OCI-LY3 (cell line): ENCODE data around the gene CLSTN2.

Source experiments
- EZH2phosphoT487 ChIP-seq: fragments of 200-600 bp; shearing (Covaris generic); IDR thresholded peaks from 2 replicates; pipeline ENCODE4 v1.6.1; 2018; ENCODE audit warnings: antibody characterized with exemption, mixed run types, low read depth
- TF ChIP-seq, protein P1 (sequence below): fragments of 200-600, 300-600 bp; sonication (generic); IDR thresholded peaks from 2 replicates; pipeline ENCODE4 v1.5.1; 2014; ENCODE audit warnings: antibody characterized with exemption, low read length, low read depth

DNA sequence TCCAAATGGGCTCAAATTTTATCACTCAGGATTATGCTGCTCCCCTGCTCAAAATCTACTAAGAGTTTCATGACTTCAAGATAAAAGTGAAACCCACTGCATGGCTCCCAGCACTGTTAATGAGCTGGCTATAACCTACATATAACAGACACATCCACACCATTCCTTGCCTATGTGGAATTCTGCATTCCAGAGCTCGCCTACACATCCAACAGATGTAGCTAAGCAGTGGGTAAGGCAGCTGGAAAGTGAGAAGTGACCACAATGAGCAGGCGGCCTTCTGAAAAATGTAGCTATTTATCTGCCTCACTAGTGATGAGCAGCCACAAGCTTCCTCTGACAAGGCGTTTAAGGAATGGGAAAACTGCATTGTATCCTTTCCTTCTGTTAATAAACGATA is 650.8 kb downstream of the CLSTN2 start:
- TF ChIP-seq, protein P1, sequence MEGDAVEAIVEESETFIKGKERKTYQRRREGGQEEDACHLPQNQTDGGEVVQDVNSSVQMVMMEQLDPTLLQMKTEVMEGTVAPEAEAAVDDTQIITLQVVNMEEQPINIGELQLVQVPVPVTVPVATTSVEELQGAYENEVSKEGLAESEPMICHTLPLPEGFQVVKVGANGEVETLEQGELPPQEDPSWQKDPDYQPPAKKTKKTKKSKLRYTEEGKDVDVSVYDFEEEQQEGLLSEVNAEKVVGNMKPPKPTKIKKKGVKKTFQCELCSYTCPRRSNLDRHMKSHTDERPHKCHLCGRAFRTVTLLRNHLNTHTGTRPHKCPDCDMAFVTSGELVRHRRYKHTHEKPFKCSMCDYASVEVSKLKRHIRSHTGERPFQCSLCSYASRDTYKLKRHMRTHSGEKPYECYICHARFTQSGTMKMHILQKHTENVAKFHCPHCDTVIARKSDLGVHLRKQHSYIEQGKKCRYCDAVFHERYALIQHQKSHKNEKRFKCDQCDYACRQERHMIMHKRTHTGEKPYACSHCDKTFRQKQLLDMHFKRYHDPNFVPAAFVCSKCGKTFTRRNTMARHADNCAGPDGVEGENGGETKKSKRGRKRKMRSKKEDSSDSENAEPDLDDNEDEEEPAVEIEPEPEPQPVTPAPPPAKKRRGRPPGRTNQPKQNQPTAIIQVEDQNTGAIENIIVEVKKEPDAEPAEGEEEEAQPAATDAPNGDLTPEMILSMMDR, result no peak
- no peak for TF ChIP-seq EZH2phosphoT487
